ENCODE data around the gene TOP2B.

Gene TOP2B, protein sequence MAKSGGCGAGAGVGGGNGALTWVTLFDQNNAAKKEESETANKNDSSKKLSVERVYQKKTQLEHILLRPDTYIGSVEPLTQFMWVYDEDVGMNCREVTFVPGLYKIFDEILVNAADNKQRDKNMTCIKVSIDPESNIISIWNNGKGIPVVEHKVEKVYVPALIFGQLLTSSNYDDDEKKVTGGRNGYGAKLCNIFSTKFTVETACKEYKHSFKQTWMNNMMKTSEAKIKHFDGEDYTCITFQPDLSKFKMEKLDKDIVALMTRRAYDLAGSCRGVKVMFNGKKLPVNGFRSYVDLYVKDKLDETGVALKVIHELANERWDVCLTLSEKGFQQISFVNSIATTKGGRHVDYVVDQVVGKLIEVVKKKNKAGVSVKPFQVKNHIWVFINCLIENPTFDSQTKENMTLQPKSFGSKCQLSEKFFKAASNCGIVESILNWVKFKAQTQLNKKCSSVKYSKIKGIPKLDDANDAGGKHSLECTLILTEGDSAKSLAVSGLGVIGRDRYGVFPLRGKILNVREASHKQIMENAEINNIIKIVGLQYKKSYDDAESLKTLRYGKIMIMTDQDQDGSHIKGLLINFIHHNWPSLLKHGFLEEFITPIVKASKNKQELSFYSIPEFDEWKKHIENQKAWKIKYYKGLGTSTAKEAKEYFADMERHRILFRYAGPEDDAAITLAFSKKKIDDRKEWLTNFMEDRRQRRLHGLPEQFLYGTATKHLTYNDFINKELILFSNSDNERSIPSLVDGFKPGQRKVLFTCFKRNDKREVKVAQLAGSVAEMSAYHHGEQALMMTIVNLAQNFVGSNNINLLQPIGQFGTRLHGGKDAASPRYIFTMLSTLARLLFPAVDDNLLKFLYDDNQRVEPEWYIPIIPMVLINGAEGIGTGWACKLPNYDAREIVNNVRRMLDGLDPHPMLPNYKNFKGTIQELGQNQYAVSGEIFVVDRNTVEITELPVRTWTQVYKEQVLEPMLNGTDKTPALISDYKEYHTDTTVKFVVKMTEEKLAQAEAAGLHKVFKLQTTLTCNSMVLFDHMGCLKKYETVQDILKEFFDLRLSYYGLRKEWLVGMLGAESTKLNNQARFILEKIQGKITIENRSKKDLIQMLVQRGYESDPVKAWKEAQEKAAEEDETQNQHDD (N-terminal part only)

DNA sequence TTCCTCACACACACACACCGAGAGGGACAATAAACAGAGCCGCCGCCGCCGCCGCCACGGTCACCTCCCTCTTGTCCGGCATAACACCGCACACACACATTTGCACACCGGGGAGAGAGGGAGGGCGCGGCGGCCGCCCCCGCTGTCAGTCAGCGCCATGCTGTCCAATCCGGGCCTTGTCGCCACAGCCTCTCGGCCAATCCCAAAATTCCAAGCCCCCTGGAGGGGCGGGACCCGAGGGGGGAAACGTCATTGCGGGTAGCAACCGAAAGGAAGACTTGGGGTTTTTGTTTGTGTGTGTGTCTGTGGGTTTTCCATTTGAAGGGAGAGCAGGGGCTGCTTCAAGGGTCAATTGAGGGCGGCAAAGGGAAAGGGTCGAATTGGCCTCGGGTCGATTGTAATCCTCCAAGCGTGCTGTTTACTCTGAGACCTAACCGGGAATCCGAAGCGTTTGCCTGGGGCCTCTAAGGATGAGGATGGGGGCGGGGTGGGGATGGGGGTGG is at the start of gene TOP2B:
TOP2B (minus strand) TSS at position 96 of the 503 bp plus-strand sequence. CDS start 610 bp downstream, outside the sequence.
- peak; percentile 99 for DNase-seq

DNA sequence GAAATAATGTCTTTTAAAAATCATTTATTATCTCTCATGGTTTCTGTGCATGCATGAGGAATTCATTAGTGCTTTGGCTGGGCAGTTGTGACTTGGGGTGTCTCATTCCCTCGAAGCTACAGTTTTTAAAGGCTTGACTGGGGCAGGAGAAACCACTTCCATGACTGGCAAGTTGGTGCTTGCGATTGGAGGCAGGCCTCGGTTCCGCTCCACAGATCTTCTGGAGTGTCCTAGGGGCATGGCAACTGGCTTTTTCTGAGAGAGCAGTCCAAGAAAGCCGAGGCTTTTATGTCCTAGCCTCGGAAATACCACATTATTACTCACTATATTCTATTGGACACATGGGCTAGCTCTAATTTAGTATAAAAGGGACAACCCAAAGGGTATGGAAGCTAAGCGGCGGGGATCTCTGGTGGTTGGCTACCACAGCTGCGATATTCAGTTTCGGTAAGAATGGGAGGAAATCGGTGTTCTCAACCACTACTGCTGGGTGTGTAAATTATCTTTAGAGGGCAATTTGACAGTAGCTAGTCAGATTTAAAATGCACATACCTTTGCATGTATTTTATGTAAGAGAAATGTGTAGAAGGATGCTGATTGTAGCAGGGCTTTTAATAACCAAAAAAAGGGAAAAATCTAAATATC is 48.8 kb upstream of the TOP2B start:
- DNase-seq = no peak

DNA sequence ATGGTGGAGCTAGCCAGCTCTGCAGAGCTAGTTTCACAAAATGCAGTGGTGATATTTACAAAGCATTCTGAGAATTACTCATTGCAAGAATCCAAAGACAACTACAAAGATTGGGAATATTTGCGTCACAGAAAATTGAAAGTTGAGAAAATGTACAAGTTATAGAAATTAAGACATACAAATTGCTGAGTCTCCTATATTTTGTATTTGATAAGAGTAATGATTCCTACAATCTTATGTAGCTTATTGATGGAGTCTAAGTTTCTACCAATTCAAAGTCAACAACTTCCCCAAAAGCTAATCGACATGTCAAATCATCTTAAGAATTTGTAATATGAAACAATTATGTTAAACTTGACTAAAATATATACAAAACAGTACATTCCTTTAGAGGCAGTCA is 46.4 kb upstream of the TOP2B start:
- no peak for DNase-seq

DNA sequence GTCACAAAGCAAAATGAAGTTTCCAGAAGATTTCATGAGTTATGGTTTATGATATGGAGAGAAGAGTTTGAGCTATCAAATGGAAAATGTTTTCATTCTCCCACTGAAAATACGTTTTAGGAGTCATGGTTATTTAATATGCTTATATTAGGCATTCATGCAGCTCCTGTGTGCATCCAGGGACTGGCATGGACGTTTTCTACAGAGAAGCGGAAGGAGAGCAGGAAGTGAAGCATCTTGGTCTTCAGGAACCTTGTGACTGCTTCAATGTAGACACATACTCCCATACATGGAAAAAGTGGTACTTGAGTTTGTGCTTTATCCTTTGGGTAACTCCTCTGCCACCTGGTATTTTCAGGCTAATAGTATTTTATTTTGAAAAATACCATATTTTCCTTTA is 43.3 kb upstream of the TOP2B start:
- DNase-seq = no peak

DNA sequence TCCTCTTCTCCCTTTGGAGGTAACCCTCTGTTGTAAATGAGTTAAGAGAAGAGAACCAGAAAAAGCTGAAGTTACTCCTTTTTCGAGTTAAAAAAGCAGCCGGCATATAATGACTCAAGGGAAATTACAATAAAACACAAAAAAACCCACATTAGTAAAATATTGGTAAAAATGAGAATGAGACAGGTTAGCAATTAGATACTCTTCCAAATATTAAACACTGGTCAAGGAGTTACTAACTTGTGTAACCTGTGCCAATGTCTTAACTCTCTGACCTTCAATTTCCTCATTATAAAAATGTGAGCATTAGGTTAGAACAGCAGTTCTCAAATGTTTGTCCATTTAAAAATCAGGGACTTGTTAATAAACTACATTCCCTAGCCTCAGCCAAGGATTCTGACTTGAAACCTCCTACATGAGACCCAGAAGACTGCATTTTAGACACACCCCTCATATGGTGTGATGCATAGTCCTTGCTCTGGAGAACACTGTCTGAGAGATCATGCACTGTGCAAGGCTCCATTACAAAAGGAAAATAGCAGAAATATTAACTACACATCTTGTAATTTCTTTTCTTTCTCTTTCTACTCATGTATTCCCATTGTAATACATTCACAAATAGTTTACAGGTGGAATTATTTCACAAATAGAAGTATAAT is 42.7 kb upstream of the TOP2B start:
- DNase-seq = no peak

DNA sequence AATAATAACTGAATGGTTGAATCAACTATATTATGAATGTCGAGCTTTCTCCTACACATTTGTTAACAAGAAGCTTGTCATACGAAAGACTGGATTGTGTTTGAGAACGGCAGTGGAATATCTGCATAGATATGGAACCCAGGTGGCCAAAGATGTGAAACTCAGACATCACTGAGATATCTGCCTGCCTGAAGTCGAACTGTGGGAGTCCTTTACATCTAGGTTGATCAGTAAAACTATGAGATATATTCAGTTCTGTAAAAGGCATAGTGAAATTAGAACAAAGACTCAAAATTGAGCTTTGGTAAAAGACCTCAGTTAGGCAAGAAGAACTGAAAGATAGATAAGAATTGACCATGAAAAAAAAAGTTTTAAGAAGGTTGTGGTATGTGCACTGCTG is 41.5 kb upstream of the TOP2B start:
- DNase-seq = no peak

DNA sequence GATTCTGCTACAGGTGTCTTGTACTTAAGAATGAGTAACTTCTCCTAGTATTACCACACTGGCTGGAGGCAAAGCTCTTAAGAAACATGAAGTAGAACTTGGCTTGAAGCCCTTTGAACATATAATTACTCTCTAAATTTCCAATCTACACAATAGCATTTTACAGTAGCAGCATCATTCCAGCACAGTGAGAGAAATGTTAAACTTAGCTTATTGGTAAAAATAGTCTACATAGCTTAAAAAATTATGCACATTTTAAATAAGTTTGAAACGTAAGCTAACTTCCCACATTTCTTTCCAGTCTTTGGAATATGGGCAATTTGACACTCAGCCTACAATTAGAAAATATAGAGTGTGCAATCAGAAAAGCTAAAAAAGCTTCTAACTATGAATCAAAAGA is 32.8 kb upstream of the TOP2B start:
- no peak for DNase-seq

DNA sequence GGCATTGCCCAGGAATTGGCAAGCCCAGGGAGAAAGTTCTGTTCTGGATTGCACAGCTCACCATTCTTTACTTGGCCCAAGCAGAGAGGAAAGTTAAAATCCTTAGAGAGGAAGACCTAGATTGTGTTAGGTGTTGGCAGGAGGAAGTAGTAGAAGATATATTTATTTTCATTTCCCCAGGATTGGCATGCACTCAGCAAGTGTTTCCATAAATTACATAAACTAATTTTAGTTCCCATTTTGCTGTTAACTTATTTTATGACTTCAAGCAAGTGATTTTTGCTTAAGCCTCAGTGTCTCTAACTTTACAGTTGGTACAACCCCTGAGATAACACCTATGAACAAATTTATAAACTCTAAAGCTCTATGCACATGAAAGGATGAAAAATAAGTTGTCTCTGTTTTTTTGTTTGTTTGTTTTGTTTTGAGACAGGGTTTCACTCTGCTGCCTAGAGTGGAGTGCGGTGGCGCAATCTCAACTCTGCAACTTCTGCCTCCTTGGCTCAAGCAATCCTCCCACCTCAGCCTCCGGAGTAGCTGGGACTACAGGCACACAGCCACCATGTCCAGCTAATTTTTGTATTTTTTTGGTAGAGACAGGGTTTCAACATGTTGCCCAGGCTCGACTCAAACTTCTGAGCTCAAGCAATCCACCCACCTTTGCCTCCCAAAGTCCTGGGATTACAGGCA is 31.2 kb upstream of the TOP2B start:
- no peak for DNase-seq

DNA sequence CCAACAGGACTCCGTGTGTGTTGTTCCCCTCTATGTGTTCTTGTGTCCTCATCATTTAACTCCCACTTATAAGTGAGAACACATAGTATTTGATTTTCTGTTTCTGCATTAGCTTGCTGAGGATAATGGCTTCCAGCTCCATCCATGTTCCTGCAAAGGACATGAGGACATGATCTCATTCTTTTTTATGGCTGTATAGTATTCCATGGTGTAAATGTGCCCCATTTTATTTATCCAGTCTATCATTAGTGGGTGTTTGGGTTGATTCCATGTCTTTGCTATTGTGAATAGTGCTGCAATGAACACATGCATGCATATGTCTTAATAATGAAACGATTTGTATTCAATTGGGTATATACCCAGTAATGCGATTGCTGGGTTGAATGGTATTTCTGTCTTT is 28.5 kb upstream of the TOP2B start:
- DNase-seq = no peak

DNA sequence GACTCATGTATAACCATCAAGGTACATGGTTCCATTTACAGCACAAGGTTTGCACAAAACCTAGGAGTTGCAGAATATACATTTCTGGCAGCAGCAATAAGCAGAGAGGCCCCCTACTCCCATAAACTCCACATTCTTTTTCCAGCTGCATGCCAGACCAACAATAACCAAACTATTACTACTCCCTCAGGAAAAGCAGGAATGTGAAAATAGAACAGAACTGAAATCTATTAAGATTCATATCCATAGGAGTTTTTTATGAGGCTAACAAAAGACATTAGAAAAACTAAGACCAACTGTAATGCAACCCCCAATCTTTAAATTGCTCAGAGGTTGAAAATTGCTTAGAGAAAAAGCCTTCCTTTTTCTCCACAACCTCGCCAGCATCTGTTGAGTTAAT is 27.6 kb upstream of the TOP2B start:
- DNase-seq = no peak

DNA sequence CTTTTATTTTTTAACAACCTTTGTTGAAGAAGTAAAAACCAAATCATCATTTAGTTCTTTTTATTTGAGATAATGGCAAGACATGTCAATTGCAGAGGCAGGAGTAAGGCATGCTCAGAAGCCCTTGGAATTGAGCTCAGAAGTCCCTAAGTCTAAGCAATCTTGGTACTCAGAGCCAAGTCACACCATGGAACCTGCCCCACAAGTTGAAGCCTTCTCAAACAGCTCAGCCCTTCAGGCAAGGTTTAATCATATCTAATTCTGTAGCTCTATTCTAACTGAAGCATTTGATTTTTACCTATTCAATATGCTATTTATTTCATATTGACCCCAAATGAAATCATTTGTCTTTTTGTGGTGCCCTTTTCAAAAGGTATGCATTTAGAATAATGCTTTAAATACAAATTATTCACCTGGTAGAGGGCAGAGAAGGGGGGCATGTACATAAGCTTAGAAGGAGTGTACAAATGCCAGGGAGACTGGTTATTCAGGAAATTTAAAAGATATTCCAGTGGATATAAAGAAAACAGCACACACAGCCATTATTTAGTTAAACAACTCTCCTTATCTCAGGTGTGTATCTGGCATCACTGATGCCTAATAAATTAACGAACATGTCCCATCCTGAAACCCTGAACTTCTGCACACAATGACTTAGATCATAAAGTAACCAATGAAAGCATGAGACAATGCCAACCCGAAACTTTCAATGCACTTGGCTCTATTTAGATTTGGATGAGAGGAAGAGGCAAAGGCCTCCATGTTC is 26.2 kb upstream of the TOP2B start:
- no peak for DNase-seq

DNA sequence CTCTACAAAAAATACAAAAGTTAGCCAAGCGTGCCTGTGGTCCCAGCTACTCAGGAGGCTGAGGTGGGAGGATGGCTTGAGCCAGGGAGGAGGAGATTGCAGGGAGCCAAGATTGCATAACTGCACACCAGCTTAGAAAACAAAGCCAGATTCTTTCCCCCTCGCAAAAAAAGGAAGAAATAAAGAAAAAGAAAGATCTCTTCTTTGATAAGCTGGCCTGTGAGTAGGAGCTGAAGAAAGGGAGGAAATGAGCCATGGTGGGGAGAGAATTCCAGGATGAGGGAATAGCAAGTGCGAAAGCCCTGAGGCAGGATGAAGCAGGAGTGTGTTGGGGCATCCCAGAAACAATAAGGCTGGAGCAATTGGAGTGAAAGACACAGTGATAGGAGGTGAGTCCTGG is 24.5 kb upstream of the TOP2B start:
- no peak for DNase-seq

DNA sequence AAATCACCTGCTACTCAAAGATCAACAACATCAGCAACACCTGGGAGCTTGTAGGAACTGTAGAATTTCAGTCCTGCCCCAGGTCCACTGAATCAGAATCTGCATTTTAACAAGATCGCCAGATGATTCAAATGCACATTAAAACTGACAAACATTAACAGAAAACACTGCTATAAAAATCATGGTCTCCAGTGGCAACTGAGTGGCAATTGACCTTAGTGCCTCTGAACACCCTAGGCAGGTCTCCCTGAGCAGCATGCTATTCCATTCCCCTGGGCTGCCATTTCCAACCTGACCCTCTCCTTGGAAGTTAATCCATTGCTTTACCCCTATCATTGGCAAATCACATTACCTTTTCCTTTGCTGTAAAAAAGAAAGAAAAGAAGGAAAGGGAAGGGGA is 23.0 kb upstream of the TOP2B start:
- no peak for DNase-seq

DNA sequence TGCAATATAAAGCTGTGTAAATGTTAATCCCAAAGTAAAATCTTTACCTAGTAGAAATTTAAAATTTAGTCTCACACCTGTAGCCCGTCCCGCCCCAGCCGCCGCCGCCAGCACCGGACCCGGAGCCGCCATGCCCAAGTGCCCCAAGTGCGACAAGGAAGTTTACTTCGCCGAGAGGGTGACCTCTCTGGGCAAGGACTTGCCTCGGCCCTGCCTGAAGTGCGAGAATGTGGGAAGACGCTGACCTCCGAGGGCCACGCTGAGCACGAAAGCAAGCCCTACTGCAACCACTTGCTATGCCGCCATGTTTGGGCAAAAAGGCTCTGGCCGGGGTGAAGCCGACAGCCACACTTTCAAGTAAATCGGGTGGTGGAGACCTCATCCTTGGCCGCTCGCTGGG is 22.1 kb upstream of the TOP2B start:
- DNase-seq = no peak

DNA sequence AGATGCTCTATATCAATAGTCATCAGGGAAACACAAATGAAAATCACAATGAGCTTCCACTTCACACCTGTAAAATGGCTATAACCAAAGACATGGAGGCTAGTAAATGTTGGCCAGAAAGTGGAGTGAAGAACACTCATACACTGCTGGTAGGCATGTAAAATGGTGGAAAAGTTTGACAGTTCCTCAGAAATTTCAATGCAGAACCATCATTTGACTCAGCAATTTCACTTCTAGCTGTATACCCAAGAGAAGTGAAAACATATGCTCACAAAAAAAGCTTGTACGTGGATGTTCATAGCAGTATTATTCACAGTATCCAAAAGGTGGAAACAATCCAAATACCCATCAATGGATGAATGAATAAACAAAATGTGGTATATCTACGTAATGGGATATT is 19.2 kb upstream of the TOP2B start:
- no peak for DNase-seq

DNA sequence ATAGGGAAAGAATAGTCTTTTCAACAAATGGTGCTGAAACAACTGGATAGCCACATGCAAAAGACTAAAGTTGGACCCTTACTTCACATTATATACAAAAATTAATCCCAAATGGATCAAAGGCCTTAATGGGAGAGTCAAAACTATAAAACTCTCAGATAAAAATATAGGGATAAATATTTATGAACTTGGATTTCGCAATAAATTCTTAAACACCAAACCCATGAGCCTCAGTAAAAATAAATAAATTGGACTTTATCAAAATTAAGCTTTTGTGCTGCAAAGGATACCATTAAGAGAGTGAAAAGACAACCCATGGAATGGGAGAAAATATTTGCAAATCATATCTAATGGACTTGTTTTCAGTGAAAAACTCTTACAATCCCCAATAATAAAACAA is 18.7 kb upstream of the TOP2B start:
- DNase-seq = no peak

DNA sequence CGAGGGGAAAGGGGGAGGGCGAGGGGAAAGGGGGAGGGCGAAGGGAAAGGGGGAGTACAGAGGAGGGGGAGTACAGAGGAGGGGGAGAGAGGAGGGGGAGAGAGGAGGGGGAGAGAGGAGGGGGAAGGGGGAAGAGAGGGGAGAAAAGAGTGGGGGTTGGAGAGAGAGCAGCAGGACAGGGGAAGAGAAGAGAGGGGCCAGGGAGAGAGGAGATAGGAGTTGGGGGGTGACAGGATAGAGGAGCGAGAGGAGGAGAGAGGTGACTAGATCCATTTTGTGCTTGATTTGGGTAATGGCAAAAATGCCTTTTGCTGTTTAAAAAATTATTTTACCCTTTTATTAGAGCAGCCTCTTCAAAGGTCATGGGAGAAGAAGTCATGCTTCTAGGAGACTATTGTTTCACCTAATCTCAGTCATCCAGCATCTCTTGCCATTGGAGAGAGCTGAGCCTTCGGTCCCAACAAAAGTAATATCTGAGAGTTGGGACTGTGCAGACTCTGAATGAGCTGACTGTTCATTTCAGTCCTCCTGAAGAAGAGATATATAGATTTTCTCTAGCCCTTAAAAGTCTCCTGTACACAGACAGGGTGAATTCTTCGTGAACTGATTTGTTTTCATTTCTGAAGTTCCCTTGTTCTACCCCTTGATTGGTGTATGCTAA is 15.1 kb upstream of the TOP2B start:
- no peak for DNase-seq

DNA sequence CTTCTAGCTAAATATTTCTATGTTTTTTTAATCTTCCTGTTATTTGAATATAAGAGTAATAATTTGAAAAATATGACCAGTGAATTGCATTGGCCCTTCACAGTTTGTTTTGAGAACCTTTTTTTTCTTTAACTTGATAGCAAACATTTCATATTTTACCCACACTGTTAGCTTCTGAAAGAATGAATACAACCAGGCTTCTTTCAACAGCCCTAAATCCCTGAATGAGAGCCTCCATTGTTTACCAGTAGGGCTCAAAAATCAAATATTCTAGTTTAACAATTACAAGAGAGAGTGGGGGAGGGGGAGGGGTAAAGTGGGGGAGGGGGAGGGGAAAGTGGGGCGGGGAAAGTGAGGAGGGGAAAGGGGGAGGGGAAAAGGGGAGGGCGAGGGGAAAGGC is 14.5 kb upstream of the TOP2B start:
- DNase-seq = no peak

DNA sequence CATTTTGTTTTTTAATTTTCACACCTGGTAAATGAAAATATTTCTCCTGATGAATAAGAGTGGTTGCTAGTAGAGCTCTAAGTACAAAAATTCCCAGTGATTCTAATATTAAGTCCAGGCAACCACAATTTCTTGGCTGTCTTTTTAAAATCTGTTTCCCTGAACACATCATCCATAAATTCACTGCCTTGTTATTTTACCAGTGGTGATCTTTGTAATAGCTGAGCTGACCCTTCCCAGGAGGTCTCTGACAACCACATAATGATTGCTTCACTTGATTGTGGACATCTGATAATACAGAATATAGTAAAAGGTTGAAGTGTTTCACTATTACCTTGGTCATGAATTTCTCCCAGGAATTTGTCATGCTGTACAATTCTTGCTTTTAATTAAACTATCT is 13.9 kb upstream of the TOP2B start:
- no peak for DNase-seq

DNA sequence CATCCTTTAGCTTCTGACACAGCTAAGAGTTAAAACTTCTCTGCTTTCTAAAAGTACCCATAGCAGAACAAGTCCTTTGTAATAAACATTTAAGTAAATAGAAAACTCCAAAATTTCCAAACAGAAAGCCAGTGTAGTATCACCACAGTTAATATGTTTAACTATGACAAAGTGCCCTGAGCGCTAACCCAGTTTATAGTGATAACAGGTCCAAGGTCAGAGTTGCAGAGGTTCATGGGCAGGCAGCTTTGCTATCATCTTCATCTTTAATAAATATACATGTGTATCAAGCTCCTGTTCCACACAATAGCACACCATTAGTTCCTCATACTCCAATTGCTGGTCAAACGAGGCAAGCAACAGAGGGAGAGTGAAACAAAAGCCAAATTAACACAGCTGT is 12.4 kb upstream of the TOP2B start:
- DNase-seq = no peak

All from retina (tissue), 1 donor.